K562 (cell line): ENCODE measurements around the gene DAP. TPM values are rescaled to one million over a fixed set of nuclear protein-coding genes. Genes with fewer than 3 reads are reported as not detected.
A peak's percentile ranks its signal among the peaks of the same experiment; 100 is the strongest.

Experiments used
- ATAC-seq: fragments of 200-7000 bp; cut with Tn5 transposase; 3 replicates; pipeline ENCODE4 v1.9.1; 2020; ENCODE audit warnings: moderate library complexity
- BruUV-seq: library from RNA; stranded (reverse); fragments of 400-500 nt; replicated peaks from 2 replicates; lab custom pipeline; 2021; lab: Mats Ljungman, UMichigan
- CTCF ChIA-PET: fragments of 300-600 bp; formaldehyde crosslinking; extraction: SDS; loops from one replicate; lab custom pipeline; 2021; ENCODE audit warnings: low intra/inter-chr PET ratio; lab: Yijun Ruan, JAX
- POLR2A ChIA-PET: fragments of 300-600, 350-650 bp; sonication (Branson Sonifier 250); formaldehyde crosslinking; extraction: SDS; loops from one replicate; lab custom pipeline; 2021; ENCODE audit warnings: antibody characterized with exemption, inconsistent platforms; lab: Yijun Ruan, JAX
- DNase-seq, 4 experiments: peaks; one replicate each; pipeline versions ENCODE4 v3.0.0 to v3.0.0-alpha.2; 2011 to 2018; ENCODE audit warnings: low spot score in 3 of 4, mixed read lengths in 3 of 4; ENCODE audit errors: extremely low read depth in 1 of 4
- FAIRE-seq: peaks from 2 replicates; lab custom pipeline; 2011; peaks lifted over from hg19 to GRCh38; lab: Jason Lieb, UNC
- H2AFZ ChIP-seq: 2 replicates; pipeline ENCODE4 v1.6.0; 2011; ENCODE audit warnings: low read depth, low read length, control low read depth, inconsistent platforms
- H3K27ac ChIP-seq: fragments of 200-600 bp; 3 replicates; pipeline ENCODE4 v1.8.0; 2011; ENCODE audit warnings: low read depth, mild to moderate bottlenecking, control low read depth, inconsistent platforms, low read length, moderate library complexity, mixed read lengths; ENCODE audit errors: extremely low read depth
- H3K27me3 ChIP-seq, 2 experiments: fragments of 300-600 bp in 1 of 2; 2 replicates in 1 of 2; 3 replicates in 1 of 2; pipeline versions ENCODE4 v1.6.0 to v1.8.0; 2011; ENCODE audit warnings: inconsistent platforms in 2 of 2, low read length in 2 of 2, mild to moderate bottlenecking in 1 of 2, mixed read lengths in 1 of 2, moderate library complexity in 1 of 2; ENCODE audit not compliant: control insufficient read depth in 2 of 2, insufficient read depth in 2 of 2
- H3K36me3 ChIP-seq: fragments of 300-600 bp; 3 replicates; pipeline ENCODE4 v1.8.0; 2011; ENCODE audit warnings: mild to moderate bottlenecking, low read length, inconsistent platforms; ENCODE audit not compliant: control insufficient read depth, insufficient read depth
- H3K4me1 ChIP-seq, 2 experiments: fragments of 200-600 bp in 1 of 2; replicated peaks in 1 of 2; 2 replicates in 1 of 2; 3 replicates in 1 of 2; pipeline versions ENCODE4 v1.5.1 to v1.8.0; 2011; ENCODE audit warnings: inconsistent platforms in 2 of 2, low read length in 2 of 2, mild to moderate bottlenecking in 1 of 2, mixed read lengths in 1 of 2, moderate library complexity in 1 of 2; ENCODE audit not compliant: control insufficient read depth in 2 of 2, insufficient read depth in 2 of 2
- H3K4me2 ChIP-seq: 2 replicates; pipeline ENCODE4 v1.6.1; 2011; ENCODE audit warnings: low read length, control low read depth, inconsistent platforms, mixed read lengths; ENCODE audit not compliant: insufficient read depth
- H3K4me3 ChIP-seq: fragments of 200-600 bp; sonication (generic), shearing (Covaris generic); 2 replicates; pipeline ENCODE4 v1.5.1; 2016; ENCODE audit warnings: control low read depth, inconsistent platforms
- H3K79me2 ChIP-seq: fragments of 200-600 bp; 3 replicates; pipeline ENCODE4 v1.8.0; 2011; ENCODE audit warnings: low read length, inconsistent platforms; ENCODE audit not compliant: control insufficient read depth, insufficient read depth
- H3K9ac ChIP-seq, 2 experiments: 2 replicates each; pipeline versions ENCODE4 v1.6.0 to v1.6.1; 2011; ENCODE audit warnings: low read depth in 2 of 2, low read length in 2 of 2, control low read depth in 1 of 2, inconsistent platforms in 1 of 2, mild to moderate bottlenecking in 1 of 2, mixed read lengths in 1 of 2; ENCODE audit not compliant: insufficient read depth in 1 of 2
- H3K9me1 ChIP-seq: one replicate; pipeline ENCODE4 v1.6.0; 2011; ENCODE audit warnings: inconsistent platforms, mild to moderate bottlenecking, low read length, moderate library complexity; ENCODE audit not compliant: control insufficient read depth, insufficient read depth
- H3K9me3 ChIP-seq: replicated peaks from 2 replicates; pipeline ENCODE4 v1.5.1; 2011; ENCODE audit warnings: low read depth, low read length, inconsistent platforms; ENCODE audit not compliant: control insufficient read depth, insufficient read depth
- H4K20me1 ChIP-seq: replicated peaks from 2 replicates; pipeline ENCODE4 v1.6.1; 2011; ENCODE audit warnings: low read length, inconsistent platforms, mixed read lengths; ENCODE audit not compliant: control insufficient read depth, insufficient read depth
- BCOR ChIP-seq: fragments of 450-650 bp; IDR thresholded peaks from 2 replicates; pipeline ENCODE4 v1.6.1; 2016
- HDAC6 ChIP-seq: IDR thresholded peaks from 2 replicates; pipeline ENCODE4 v1.6.1; 2012; ENCODE audit warnings: low read depth, mild to moderate bottlenecking, control low read depth, inconsistent platforms, low read length, moderate library complexity
- ID3 ChIP-seq, 2 experiments: fragments of 250-450 bp in 1 of 2; fragments of 450-650 bp in 1 of 2; sonication (Bioruptor Pico) in 1 of 2; IDR thresholded peaks; 2 replicates each; pipeline versions ENCODE4 v1.6.1 to v1.8.0; 2016 to 2021; ENCODE audit warnings: mild to moderate bottlenecking in 2 of 2, moderate library complexity in 2 of 2, missing compliant biosample characterization in 1 of 2, missing genetic modification characterization in 1 of 2
- MYNN ChIP-seq, 2 experiments: sonication (generic); formaldehyde crosslinking in 1 of 2; IDR thresholded peaks; 2 replicates each; pipeline versions ENCODE4 v1.5.0 to v1.6.1; 2016 to 2020; ENCODE audit warnings: antibody characterized with exemption in 1 of 2, missing genetic modification reagents in 1 of 2
- NR4A1 ChIP-seq, 2 experiments: fragments of 250-450 bp in 1 of 2; fragments of 450-650 bp in 1 of 2; sonication (Bioruptor Pico) in 1 of 2; IDR thresholded peaks; 2 replicates each; pipeline versions ENCODE4 v1.4.0 to v1.6.1; 2016 to 2020; ENCODE audit warnings: mild to moderate bottlenecking in 2 of 2, missing compliant biosample characterization in 1 of 2, missing genetic modification characterization in 1 of 2, moderate library complexity in 1 of 2
- PHF8 ChIP-seq: fragments of 200-600 bp; sonication (generic); IDR thresholded peaks from 2 replicates; pipeline ENCODE4 v1.6.1; 2012; ENCODE audit warnings: mixed run types, mild to moderate bottlenecking, inconsistent platforms, low read length, moderate library complexity, borderline replicate concordance
- POLR2G ChIP-seq: fragments of 200-400 bp; formaldehyde crosslinking; IDR thresholded peaks from 2 replicates; pipeline ENCODE4 v1.6.1; 2017; ENCODE audit warnings: low read depth, mild to moderate bottlenecking, antibody characterized with exemption, low read length, moderate library complexity
- RBM25 ChIP-seq: fragments of 200-400 bp; formaldehyde crosslinking; IDR thresholded peaks from 2 replicates; pipeline ENCODE4 v1.6.1; 2018; ENCODE audit warnings: low read length, low read depth, moderate library complexity; ENCODE audit not compliant: severe bottlenecking
- ZNF224 ChIP-seq: sonication (generic); formaldehyde crosslinking; IDR thresholded peaks from 2 replicates; pipeline ENCODE4 v1.8.0; 2022; ENCODE audit warnings: mild to moderate bottlenecking, missing genetic modification reagents
- WGBS: fragments of 100-300 bp; shearing (Covaris generic); methylation state at CpG from one replicate; pipeline ENCODE4 v1.1.6; 2016; ENCODE audit warnings: low coverage, mixed read lengths; ENCODE audit not compliant: insufficient coverage; ENCODE audit errors: missing lambda C conversion rate; 5-methylcytosine and 5-hydroxymethylcytosine counted together
- in situ Hi-C: fragments of 300-500 bp; cut with MboI; formaldehyde crosslinking; loops from 4 replicates; pipeline ENCODE4 v1.15.0; 2018; ENCODE audit warnings: inconsistent platforms, mixed read lengths
- intact Hi-C: fragments of 100-400 bp; cut with micrococcal nuclease; formaldehyde crosslinking; loops from 2 replicates; pipeline ENCODE4 v1.14.2; 2022
- polyA plus RNA-seq, 8 experiments: library from polyadenylated mRNA; depleted of rRNA in 4 of 8; stranded (reverse) in 5 of 8; unstranded in 3 of 8; fragments of >200 nt; fragmentation: Nextera tagmentation in 2 of 8; fragmentation: Illumina TruSeq in 1 of 8; extraction: Ambion mirVana in 2 of 8; extraction: Trizol in 1 of 8; gene quantifications; 2 replicates each; pipeline versions ENCODE4 v1.2.1 to v1.2.3, GENCODE V29; 2011 to 2014; ENCODE audit warnings: inconsistent platforms in 1 of 8, missing spikeins in 1 of 8
- total RNA-seq, 7 experiments: library from RNA; depleted of rRNA in 6 of 7; stranded (reverse); fragments of >200 nt in 6 of 7; fragmentation: Illumina TruSeq in 2 of 7; extraction: Trizol in 2 of 7; gene quantifications; 2 replicates each; pipeline versions ENCODE4 v1.2.1 to v1.2.3, GENCODE V29; 2011 to 2021; ENCODE audit warnings: low replicate concordance in 1 of 7
- TF ChIP-seq, protein P1 (sequence below): fragments of 250-450 bp; sonication (Bioruptor Pico); IDR thresholded peaks from 2 replicates; pipeline ENCODE4 v1.5.0; 2021; ENCODE audit warnings: mild to moderate bottlenecking, moderate library complexity

The DAP gene
- total and polyA plus RNA-seq, 9 of the 15 experiments (the other 6 are each of a cell fraction or from before 2014, with no cell fraction given), result 14.1 to 151 (median 34.5) TPM

DNA sequence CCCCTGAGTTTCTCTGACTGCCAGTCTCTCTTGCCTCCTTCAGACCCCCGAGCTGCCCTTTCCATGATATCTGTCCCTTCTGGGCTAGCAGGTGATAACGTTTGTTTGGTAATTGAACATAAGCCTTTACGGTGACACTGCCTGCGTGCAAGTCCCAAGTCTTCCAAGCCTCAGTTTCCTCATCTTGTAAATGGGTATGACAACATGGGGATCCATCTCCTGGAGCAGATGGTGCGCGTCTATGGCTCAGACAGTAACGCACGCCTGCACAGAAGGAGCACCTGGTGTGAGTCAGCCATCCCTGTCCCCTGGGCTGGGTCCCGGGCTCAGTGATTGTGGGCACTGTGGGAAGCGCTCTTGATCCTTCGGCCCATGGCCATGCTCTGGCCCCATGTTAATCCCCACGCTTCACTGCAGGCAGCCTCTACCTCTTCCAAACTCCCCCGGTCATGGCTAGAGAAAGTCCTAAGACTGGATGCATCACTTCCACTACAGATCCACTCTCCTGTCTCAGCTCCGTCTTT, 85.8 kb downstream of the DAP start:
- Histone ChIP-seq H3K9ac (no peak overlapping the region), H3K4me1 (no peaks in the 10 kb centered on the region; a peak in 1 of 5 replicates), H3K4me2 (no peak overlapping the region), H3K4me3 (no peak overlapping the region), H3K9me1 (no peaks in the 10 kb centered on the region), H4K20me1 (peaks cover 11% of the 10 kb centered on the region; the same call in 1 of the 2 replicates), H2AFZ (no peak overlapping the region), H3K79me2 (no peaks in the 10 kb centered on the region), H3K36me3 (peaks cover 25% of the 10 kb centered on the region; the same call in 2 of the 3 replicates), H3K27ac (no peak overlapping the region), H3K9me3 (no peaks in the 10 kb centered on the region), H3K27me3 (peaks cover 11 to 27% of the 10 kb centered on the region in 2 experiments)
- DNase-seq (no peak), FAIRE-seq (no peak), ATAC-seq (peak; percentile 17)
- POLR2A ChIA-PET, result interaction anchor here (0.6 to 1.6 kb wide), 5 partner anchors 9 to 765 kb away, joined by 3 to 7 read pairs (median 4); no protein-coding TSS in a partner anchor
- CTCF ChIA-PET, result no interaction called here
- intact Hi-C loops, result no loop called here
- 14% methylated on average over 14 of the region's 14 CpGs for WGBS
- no TSS peak for BruUV-seq
- in situ Hi-C loops, result no loop called here
- peak; percentile 64 for TF ChIP-seq RBM25
- TF ChIP-seq HDAC6, result no peak
- TF ChIP-seq BCOR, result peak; percentile 39; the same call in 1 of the 2 replicates
- TF ChIP-seq POLR2G, result peak; percentile 31; the same call in 1 of the 2 replicates
- TF ChIP-seq PHF8, result no peak

DNA sequence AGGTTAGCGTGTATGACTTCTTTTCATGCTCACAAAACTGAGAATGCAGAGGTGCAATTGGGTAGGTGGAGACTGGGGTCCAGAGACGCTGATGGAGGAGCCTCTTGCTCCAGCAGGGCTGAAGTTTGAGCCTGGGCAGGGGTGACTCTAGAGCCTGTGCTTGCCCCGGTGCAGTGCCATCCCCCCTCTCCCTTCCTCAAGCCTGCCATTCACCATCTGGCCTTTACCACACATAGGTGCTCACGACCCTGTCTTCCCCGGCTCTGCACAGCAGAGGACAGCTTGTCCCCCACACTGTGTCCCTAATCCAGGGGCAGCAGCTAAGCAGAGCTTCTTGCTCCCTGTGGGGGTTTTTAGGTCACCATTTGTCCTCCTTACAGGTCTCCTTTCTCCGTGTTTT, 86.5 kb downstream of the DAP start:
- no TSS peak for BruUV-seq
- TF ChIP-seq, protein P1, sequence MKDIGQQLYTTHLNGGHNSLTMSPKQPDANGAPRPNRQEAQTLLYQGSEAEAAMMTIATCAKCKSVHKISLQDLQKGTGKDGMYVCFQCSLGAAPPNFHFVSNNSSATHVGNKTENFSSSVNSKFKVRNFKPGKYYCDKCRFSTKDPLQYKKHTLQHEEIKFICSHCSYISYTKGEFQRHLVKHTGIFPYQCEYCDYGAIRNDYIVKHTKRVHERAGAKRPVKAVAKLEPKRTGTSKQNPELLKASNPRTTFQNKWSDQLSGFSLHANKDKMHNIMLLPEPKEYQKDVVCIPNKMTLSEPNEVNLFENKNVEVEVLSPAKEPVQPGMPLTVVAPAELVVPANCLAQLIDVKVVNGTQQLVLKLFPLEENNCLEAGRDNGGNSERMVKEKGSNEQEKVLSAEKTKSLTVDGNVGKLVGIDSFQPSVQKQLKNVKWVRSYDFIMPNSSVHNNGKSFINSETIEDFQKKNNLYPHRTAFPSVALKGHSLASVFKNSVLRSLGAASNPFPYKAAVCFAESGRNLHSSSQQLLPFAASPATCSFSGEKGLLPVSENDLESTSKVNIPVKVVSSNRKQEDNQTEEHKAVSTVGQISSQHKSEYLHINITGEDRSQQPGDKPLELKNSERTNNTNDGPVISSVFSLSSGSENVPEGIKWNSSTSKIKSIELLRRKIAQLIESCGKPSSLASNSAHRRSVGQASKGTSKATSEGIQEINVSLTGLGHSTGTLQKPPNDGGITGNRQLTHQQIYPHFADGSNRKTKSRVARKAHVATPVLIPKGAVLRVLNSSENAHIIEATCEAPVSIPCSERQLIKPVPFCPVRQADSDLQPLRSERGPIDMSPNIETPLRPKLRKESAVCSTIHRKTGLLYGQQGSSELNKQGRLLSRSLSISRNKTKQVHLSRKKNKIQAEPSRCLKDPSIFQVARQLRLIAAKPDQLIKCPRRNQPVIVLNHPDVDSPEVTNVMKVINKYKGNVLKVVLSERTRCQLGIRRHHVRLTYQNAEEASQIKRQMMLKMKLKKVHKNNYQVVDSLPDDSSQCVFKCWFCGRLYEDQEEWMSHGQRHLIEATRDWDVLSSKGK (CRISPR knock-in tag), result no peak
- no peak for TF ChIP-seq MYNN (IDR thresholded peaks at IDR 0.05)
- TF ChIP-seq MYNN (CRISPR knock-in tag; IDR thresholded peaks at IDR 0.05), result no peak
- no peak for TF ChIP-seq BCOR
- no peak for TF ChIP-seq ZNF224 (CRISPR knock-in tag)
- TF ChIP-seq ID3 (CRISPR knock-in tag; IDR thresholded peaks at IDR 0.05), result no peak
- no peak for TF ChIP-seq ID3 (tag; IDR thresholded peaks at IDR 0.05)
- no peak for TF ChIP-seq NR4A1 (CRISPR knock-in tag; IDR thresholded peaks at IDR 0.05)
- no peak for TF ChIP-seq NR4A1 (tag; IDR thresholded peaks at IDR 0.05)

More for the DNA sequence above, 86.5 kb downstream of the DAP start:
- Histone ChIP-seq H2AFZ (no peak overlapping the region), H3K27ac (no peak overlapping the region), H3K4me2 (no peak overlapping the region), H3K9me3 (no peaks in the 10 kb centered on the region), H3K27me3 (peaks cover 11 to 27% of the 10 kb centered on the region in 2 experiments), H3K36me3 (peaks cover 19% of the 10 kb centered on the region; the same call in 1 of the 3 replicates), H3K79me2 (no peaks in the 10 kb centered on the region), H3K4me3 (no peak overlapping the region), H3K4me1 (no peaks in the 10 kb centered on the region; a peak in 1 of 5 replicates), H3K9ac (no peak overlapping the region), H3K9me1 (no peaks in the 10 kb centered on the region), H4K20me1 (peaks cover 11% of the 10 kb centered on the region; the same call in 1 of the 2 replicates)
- ATAC-seq (peak; percentile 21; the same call in 2 of the 3 replicates), FAIRE-seq (no peak), DNase-seq (no peak)
- intact Hi-C loops (no loop called here), in situ Hi-C loops (no loop called here)
- CTCF ChIA-PET, result no interaction called here
- under 1% methylated on average over 6 of the region's 6 CpGs for WGBS
- POLR2A ChIA-PET, result interaction anchor here (0.6 to 1.6 kb wide), 3 partner anchors 9 to 237 kb away, joined by 4 to 7 read pairs (median 4); no protein-coding TSS in a partner anchor
